ENCODE results near the gene WDR70.

DNA sequence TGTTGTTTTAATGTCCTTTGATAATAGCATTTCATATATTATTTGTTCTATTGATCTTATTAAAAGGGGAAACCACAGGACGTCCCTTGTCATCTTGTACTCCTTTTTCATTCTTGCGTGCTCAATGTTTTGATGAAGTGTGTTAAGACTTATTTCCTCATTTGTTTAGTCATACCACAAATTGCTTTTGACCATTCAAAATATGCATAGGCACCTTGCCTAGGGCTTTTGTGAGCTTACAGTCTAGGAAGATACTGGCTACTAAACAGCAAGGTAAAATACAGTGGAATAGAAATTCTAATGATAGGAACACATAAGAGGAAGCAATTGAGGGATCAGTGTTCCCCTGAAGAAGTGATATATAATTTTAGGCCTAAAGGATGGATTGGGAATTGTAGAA lies 190.3 kb downstream of the WDR70 start:
- TF ChIP-seq, protein P1, sequence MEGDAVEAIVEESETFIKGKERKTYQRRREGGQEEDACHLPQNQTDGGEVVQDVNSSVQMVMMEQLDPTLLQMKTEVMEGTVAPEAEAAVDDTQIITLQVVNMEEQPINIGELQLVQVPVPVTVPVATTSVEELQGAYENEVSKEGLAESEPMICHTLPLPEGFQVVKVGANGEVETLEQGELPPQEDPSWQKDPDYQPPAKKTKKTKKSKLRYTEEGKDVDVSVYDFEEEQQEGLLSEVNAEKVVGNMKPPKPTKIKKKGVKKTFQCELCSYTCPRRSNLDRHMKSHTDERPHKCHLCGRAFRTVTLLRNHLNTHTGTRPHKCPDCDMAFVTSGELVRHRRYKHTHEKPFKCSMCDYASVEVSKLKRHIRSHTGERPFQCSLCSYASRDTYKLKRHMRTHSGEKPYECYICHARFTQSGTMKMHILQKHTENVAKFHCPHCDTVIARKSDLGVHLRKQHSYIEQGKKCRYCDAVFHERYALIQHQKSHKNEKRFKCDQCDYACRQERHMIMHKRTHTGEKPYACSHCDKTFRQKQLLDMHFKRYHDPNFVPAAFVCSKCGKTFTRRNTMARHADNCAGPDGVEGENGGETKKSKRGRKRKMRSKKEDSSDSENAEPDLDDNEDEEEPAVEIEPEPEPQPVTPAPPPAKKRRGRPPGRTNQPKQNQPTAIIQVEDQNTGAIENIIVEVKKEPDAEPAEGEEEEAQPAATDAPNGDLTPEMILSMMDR (IDR thresholded peaks at IDR 0.05) = no peak
- no peak for TF ChIP-seq POLR2A (IDR thresholded peaks at IDR 0.05)
- no peak for TF ChIP-seq POLR2AphosphoS5 (IDR thresholded peaks at IDR 0.05)
- TF ChIP-seq EP300 (IDR thresholded peaks at IDR 0.05) = no peak

Measured in sigmoid colon (tissue), 4 donors.